Measurements from ENCODE around the gene NRXN2.
"Not testable (repeated sequence)": the region's sequence is repeated elsewhere in the genome, so short reads cannot be mapped to it uniquely, and the experiment has no call there.

Gene NRXN2

GRCh38 chr11:64670975-64671374 lies 52.0 kb downstream of the NRXN2 start:
- TF ChIP-seq CTCF (IDR thresholded peaks at IDR 0.05; ENCODE audit: low read depth, low read length, poor library complexity, severe bottlenecking) (no peak), EZH2phosphoT487 (IDR thresholded peaks at IDR 0.05; ENCODE audit: borderline replicate concordance, low read length) (no peak)
- Histone ChIP-seq H3K4me1 (ENCODE audit: control insufficient read depth, low read length) (no peaks in the 10 kb centered on the region), H4K20me1 (ENCODE audit: control insufficient read depth, insufficient read depth, low read depth, low read length) (no peaks in the 10 kb centered on the region; the same call in 1 of the 2 replicates), H3K4me2 (ENCODE audit: low read length) (no peak overlapping the region), H3K27ac (ENCODE audit: low read depth, low read length) (no peak overlapping the region), H3K36me3 (ENCODE audit: control insufficient read depth, low read length) (no peaks in the 10 kb centered on the region), H3K79me2 (ENCODE audit: control insufficient read depth, low read length) (no peaks in the 10 kb centered on the region), H3K9me2 (replicated peaks; ENCODE audit: control insufficient read depth, low read length) (no peaks in the 10 kb centered on the region), H3K27me3 (ENCODE audit: control insufficient read depth, low read length) (peaks cover 53% of the 10 kb centered on the region), H3K9me3 (ENCODE audit: control insufficient read depth, insufficient read depth, low read length) (no peaks in the 10 kb centered on the region), H3K4me3 (ENCODE audit: low read length) (no peak overlapping the region), H3F3A (ENCODE audit: control insufficient read depth, insufficient read depth) (no peaks in the 10 kb centered on the region)

- Histone ChIP-seq H3K79me2 (ENCODE audit: control insufficient read depth, low read length) (no peaks in the 10 kb centered on the region), H4K20me1 (ENCODE audit: control insufficient read depth, insufficient read depth, low read depth, low read length) (no peaks in the 10 kb centered on the region; the same call in 1 of the 2 replicates), H3K9me3 (ENCODE audit: control insufficient read depth, insufficient read depth, low read length) (no peaks in the 10 kb centered on the region), H3K36me3 (ENCODE audit: control insufficient read depth, low read length) (no peaks in the 10 kb centered on the region), H3K27me3 (ENCODE audit: control insufficient read depth, low read length) (peaks cover 23% of the 10 kb centered on the region), H3K9me2 (replicated peaks; ENCODE audit: control insufficient read depth, low read length) (no peaks in the 10 kb centered on the region), H3F3A (ENCODE audit: control insufficient read depth, insufficient read depth) (no peaks in the 10 kb centered on the region), H3K27ac (ENCODE audit: low read depth, low read length) (no peak overlapping the region), H3K4me3 (ENCODE audit: low read length) (no peak overlapping the region), H3K4me2 (ENCODE audit: low read length) (no peak overlapping the region), H3K4me1 (ENCODE audit: control insufficient read depth, low read length) (no peaks in the 10 kb centered on the region)
- TF ChIP-seq EZH2phosphoT487 (IDR thresholded peaks at IDR 0.05; ENCODE audit: borderline replicate concordance, low read length) = no peak
- no peak for TF ChIP-seq CTCF (IDR thresholded peaks at IDR 0.05; ENCODE audit: low read depth, low read length, poor library complexity, severe bottlenecking)
Measured at GRCh38 chr11:64667154-64667745, 55.7 kb downstream of the NRXN2 start.

GRCh38 chr11:64665411-64665821 lies 57.6 kb downstream of the NRXN2 start:
- Histone ChIP-seq H4K20me1 (ENCODE audit: control insufficient read depth, insufficient read depth, low read depth, low read length) (no peaks in the 10 kb centered on the region; the same call in 1 of the 2 replicates), H3K4me1 (ENCODE audit: control insufficient read depth, low read length) (no peaks in the 10 kb centered on the region), H3K79me2 (ENCODE audit: control insufficient read depth, low read length) (no peaks in the 10 kb centered on the region), H3K9me3 (ENCODE audit: control insufficient read depth, insufficient read depth, low read length) (no peaks in the 10 kb centered on the region), H3K4me3 (ENCODE audit: low read length) (no peak overlapping the region), H3K4me2 (ENCODE audit: low read length) (no peak overlapping the region), H3K27me3 (ENCODE audit: control insufficient read depth, low read length) (peaks cover 11% of the 10 kb centered on the region), H3K9me2 (replicated peaks; ENCODE audit: control insufficient read depth, low read length) (no peaks in the 10 kb centered on the region), H3F3A (ENCODE audit: control insufficient read depth, insufficient read depth) (no peaks in the 10 kb centered on the region), H3K27ac (ENCODE audit: low read depth, low read length) (no peak overlapping the region), H3K36me3 (ENCODE audit: control insufficient read depth, low read length) (no peaks in the 10 kb centered on the region)
- TF ChIP-seq CTCF (IDR thresholded peaks at IDR 0.05; ENCODE audit: low read depth, low read length, poor library complexity, severe bottlenecking) (no peak), EZH2phosphoT487 (IDR thresholded peaks at IDR 0.05; ENCODE audit: borderline replicate concordance, low read length) (no peak)

- H3F3A ChIP-seq (ENCODE audit: control insufficient read depth, insufficient read depth); H3K9me2 ChIP-seq (replicated peaks; ENCODE audit: control insufficient read depth, low read length); H3K4me3 ChIP-seq (ENCODE audit: low read length); H3K36me3 ChIP-seq (ENCODE audit: control insufficient read depth, low read length); H3K79me2 ChIP-seq (ENCODE audit: control insufficient read depth, low read length); H3K9me3 ChIP-seq (ENCODE audit: control insufficient read depth, insufficient read depth, low read length); H3K4me2 ChIP-seq (ENCODE audit: low read length); H3K4me1 ChIP-seq (ENCODE audit: control insufficient read depth, low read length); H4K20me1 ChIP-seq (ENCODE audit: control insufficient read depth, insufficient read depth, low read depth, low read length); H3K27me3 ChIP-seq (ENCODE audit: control insufficient read depth, low read length); H3K27ac ChIP-seq (ENCODE audit: low read depth, low read length): not testable (repeated sequence)
Measured at GRCh38 chr11:64664236-64664870, 58.6 kb downstream of the NRXN2 start.
